PC-9 (cell line): ENCODE results near the gene HOXB5. TPM values are rescaled to one million over a fixed set of nuclear protein-coding genes. Genes with fewer than 3 reads are reported as not detected.

ENCODE experiments used
- BruUV-seq: library from RNA; stranded (reverse); fragments of 400-500 nt; replicated peaks from 2 replicates; lab custom pipeline; 2021; lab: Mats Ljungman, UMichigan
- CTCF ChIA-PET: fragments of 300-600 bp; sonication (Branson Sonifier 250); formaldehyde crosslinking; loops from one replicate; lab custom pipeline; 2022; ENCODE audit warnings: antibody characterized with exemption; lab: Charles Lee
- POLR2A ChIA-PET: fragments of 300-600 bp; sonication (Branson Sonifier 250); formaldehyde crosslinking; loops from one replicate; lab custom pipeline; 2022; ENCODE audit warnings: antibody characterized with exemption; ENCODE audit not compliant: unreplicated experiment; lab: Charles Lee
- DNase-seq, 2 experiments: peaks; one replicate each; pipeline versions ENCODE4 v3.0.0 to v3.0.0-alpha.2; 2015 to 2022; ENCODE audit warnings: mixed read lengths in 1 of 2
- H2AFZ ChIP-seq: fragments of 200-600 bp; sonication (generic); 2 replicates; pipeline ENCODE4 v1.8.1; 2017; ENCODE audit warnings: antibody characterized with exemption
- H3F3A ChIP-seq: fragments of 200-600 bp; sonication (generic); 2 replicates; pipeline ENCODE4 v1.8.1; 2017; ENCODE audit warnings: antibody characterized with exemption, mild to moderate bottlenecking, low read depth; ENCODE audit not compliant: insufficient read depth
- H3K27ac ChIP-seq: fragments of 200-600 bp; sonication (generic); 2 replicates; pipeline ENCODE4 v1.6.1; 2016; ENCODE audit warnings: mixed run types
- H3K27me3 ChIP-seq: fragments of 200-600 bp; sonication (generic); 2 replicates; pipeline ENCODE4 v1.6.1; 2016; ENCODE audit warnings: low read depth, mixed run types; ENCODE audit not compliant: insufficient read depth
- H3K36me3 ChIP-seq: fragments of 200-600 bp; sonication (generic); 2 replicates; pipeline ENCODE4 v1.6.1; 2016; ENCODE audit warnings: low read depth, mixed run types
- H3K4me1 ChIP-seq: fragments of 200-600 bp; sonication (generic); replicated peaks from 2 replicates; pipeline ENCODE4 v1.6.1; 2016; ENCODE audit warnings: mixed run types; ENCODE audit not compliant: insufficient read depth
- H3K4me2 ChIP-seq: fragments of 200-600 bp; sonication (generic); 2 replicates; pipeline ENCODE4 v1.6.1; 2017; ENCODE audit warnings: mixed run types
- H3K4me3 ChIP-seq: fragments of 200-600 bp; sonication (generic); 2 replicates; pipeline ENCODE4 v1.6.1; 2016; ENCODE audit warnings: mixed run types
- H3K79me2 ChIP-seq: fragments of 200-600 bp; sonication (generic); 2 replicates; pipeline ENCODE4 v1.6.1; 2017; ENCODE audit warnings: low read depth, mixed run types
- H3K9me2 ChIP-seq: fragments of 200-600 bp; sonication (generic); 2 replicates; pipeline ENCODE4 v1.8.1; 2017; ENCODE audit warnings: mild to moderate bottlenecking; ENCODE audit not compliant: insufficient read depth
- H3K9me3 ChIP-seq: fragments of 200-600 bp; sonication (generic); 2 replicates; pipeline ENCODE4 v1.8.1; 2016; ENCODE audit warnings: low read depth; ENCODE audit not compliant: insufficient read depth
- H4K20me1 ChIP-seq: fragments of 200-600 bp; sonication (generic); 2 replicates; pipeline ENCODE4 v1.8.1; 2017; ENCODE audit not compliant: insufficient read depth
- CTCF ChIP-seq: fragments of 200-600 bp; sonication (generic); conservative IDR thresholded peaks from 2 replicates; pipeline ENCODE4 v1.6.1; 2017; ENCODE audit warnings: mixed run types, antibody characterized with exemption, mild to moderate bottlenecking, moderate library complexity
- EZH2 ChIP-seq: fragments of 200-600 bp; sonication (generic); IDR thresholded peaks from 2 replicates; pipeline ENCODE4 v1.8.0; 2017; ENCODE audit warnings: antibody characterized with exemption, low read depth
- intact Hi-C: fragments of 100-400 bp; cut with micrococcal nuclease; formaldehyde crosslinking; loops from one replicate; pipeline ENCODE4 v1.10.0; 2022; ENCODE audit not compliant: unreplicated experiment
- total RNA-seq: library from RNA; stranded (reverse); gene quantifications from 2 replicates; pipeline ENCODE4 v1.2.3, GENCODE V29; 2021

The HOXB5 gene
- total RNA-seq, 1 experiment from 2014 or later: 12.9 TPM

- Histone ChIP-seq H3K4me3 (no peak overlapping the region), H3K27ac (no peak overlapping the region), H2AFZ (no peak overlapping the region), H3F3A (no peaks in the 10 kb centered on the region), H3K79me2 (no peaks in the 10 kb centered on the region), H3K9me3 (no peaks in the 10 kb centered on the region), H4K20me1 (no peaks in the 10 kb centered on the region), H3K4me2 (no peak overlapping the region), H3K27me3 (no peaks in the 10 kb centered on the region), H3K36me3 (no peaks in the 10 kb centered on the region), H3K9me2 (no peaks in the 10 kb centered on the region), H3K4me1 (0 out of 2 replicates have a peak, but pooled peaks cover 6% of the 10 kb centered on the region)
- no peak for DNase-seq
- BruUV-seq: no TSS peak
- no peak for TF ChIP-seq EZH2
- no peak for TF ChIP-seq CTCF
- CTCF ChIA-PET: no interaction called here
- intact Hi-C loops: no loop called here
- POLR2A ChIA-PET: no interaction called here
Observed at GRCh38 chr17:48571024-48571818, 22.4 kb downstream of the HOXB5 start.

- ChIA-PET CTCF (interaction anchor here (0.6 kb wide), 2 partner anchors 48 to 228 kb away, joined by 4 to 7 read pairs; no protein-coding TSS in a partner anchor), POLR2A (no interaction called here)
- BruUV-seq: no TSS peak
- 0 out of 2 replicates have a peak, but pooled peaks cover 6% of the 10 kb centered on the region for H3K4me1 ChIP-seq
- H4K20me1 ChIP-seq: no peaks in the 10 kb centered on the region
- no peaks in the 10 kb centered on the region for H3K9me2 ChIP-seq
- H3K4me3 ChIP-seq: no peak overlapping the region
- no peaks in the 10 kb centered on the region for H3K36me3 ChIP-seq
- H3K79me2 ChIP-seq: no peaks in the 10 kb centered on the region
- H3K9me3 ChIP-seq: no peaks in the 10 kb centered on the region
- H3F3A ChIP-seq: no peaks in the 10 kb centered on the region
- intact Hi-C loops: no loop called here
- DNase-seq: no peak
- no peak for TF ChIP-seq EZH2
- TF ChIP-seq CTCF: no peak
- H2AFZ ChIP-seq: no peak overlapping the region
- no peaks in the 10 kb centered on the region for H3K27me3 ChIP-seq
- H3K4me2 ChIP-seq: no peak overlapping the region
- H3K27ac ChIP-seq: no peak overlapping the region
Observed at GRCh38 chr17:48570325-48571023, 23.1 kb downstream of the HOXB5 start.

- BruUV-seq: no TSS peak
- Histone ChIP-seq H3K9me3 (no peaks in the 10 kb centered on the region), H3K9me2 (no peaks in the 10 kb centered on the region), H3K4me2 (no peak overlapping the region), H4K20me1 (no peaks in the 10 kb centered on the region), H3K79me2 (no peaks in the 10 kb centered on the region), H3K4me1 (0 out of 2 replicates have a peak, but pooled peaks cover 6% of the 10 kb centered on the region), H3K27me3 (no peaks in the 10 kb centered on the region), H3F3A (no peaks in the 10 kb centered on the region), H3K4me3 (no peak overlapping the region), H2AFZ (no peak overlapping the region), H3K27ac (no peak overlapping the region), H3K36me3 (no peaks in the 10 kb centered on the region)
- intact Hi-C loops: no loop called here
- ChIA-PET CTCF (interaction anchor here (0.6 kb wide), 2 partner anchors 48 to 228 kb away, joined by 4 to 7 read pairs; no protein-coding TSS in a partner anchor), POLR2A (no interaction called here)
- no peak for TF ChIP-seq EZH2
- no peak for TF ChIP-seq CTCF
- no peak for DNase-seq
Observed at GRCh38 chr17:48569674-48570324, 23.8 kb downstream of the HOXB5 start.
